ENCODE data around the gene FNDC11.

The FNDC11 gene

GRCh38 chr20:63525971-63526370 lies 28.0 kb upstream of the FNDC11 start:
- DNase-seq, result no peak

- no peak for DNase-seq
Observed at GRCh38 chr20:63527184-63527583, 26.8 kb upstream of the FNDC11 start.

GRCh38 chr20:63529180-63529860 lies 24.6 kb upstream of the FNDC11 start:
- DNase-seq, result no peak

DNA sequence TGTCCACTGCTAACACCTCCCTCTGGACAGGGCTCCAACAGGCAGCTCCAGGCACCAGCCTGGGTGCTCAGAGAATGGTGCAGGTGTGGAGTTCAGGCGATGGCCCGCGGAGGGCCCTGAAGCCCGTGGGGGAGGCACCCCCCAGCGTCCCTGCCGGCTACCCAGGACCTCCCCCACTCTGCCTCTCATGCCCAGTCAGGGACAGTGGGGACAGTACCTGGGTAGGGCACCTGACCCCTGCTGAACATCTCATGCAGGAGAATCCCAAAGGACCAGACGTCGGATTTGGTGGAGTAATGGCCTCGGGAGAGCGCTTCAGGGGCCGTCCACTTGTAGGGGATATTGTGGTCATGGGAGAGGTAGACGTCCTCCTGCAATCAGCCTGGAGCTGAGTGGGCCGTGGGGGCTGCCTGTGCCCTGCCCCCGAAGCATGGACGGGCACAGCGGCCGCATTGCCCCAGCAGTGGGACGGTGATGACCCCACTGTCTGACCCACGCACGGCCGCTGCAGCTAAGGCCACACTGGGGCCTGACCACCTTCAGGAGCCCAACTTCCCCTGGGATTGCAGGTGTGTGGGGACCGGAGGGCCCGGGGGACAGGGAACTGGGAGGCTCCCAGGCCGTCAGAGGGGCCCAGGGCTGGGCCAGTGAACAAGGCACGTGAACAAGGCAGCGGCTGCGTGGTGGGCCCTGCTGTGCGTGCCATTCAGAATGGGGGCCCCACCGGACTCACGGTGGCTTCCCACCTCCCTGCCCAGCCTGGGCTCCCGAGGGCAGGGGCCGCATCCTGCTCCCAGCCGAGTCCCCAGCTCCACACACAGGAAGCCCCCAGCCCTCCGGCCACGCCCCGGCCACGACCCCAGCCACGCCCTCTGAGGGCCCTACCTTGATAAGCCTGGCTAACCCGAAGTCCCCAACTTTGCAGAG lies 23.8 kb upstream of the FNDC11 start:
- no peak for DNase-seq

DNA sequence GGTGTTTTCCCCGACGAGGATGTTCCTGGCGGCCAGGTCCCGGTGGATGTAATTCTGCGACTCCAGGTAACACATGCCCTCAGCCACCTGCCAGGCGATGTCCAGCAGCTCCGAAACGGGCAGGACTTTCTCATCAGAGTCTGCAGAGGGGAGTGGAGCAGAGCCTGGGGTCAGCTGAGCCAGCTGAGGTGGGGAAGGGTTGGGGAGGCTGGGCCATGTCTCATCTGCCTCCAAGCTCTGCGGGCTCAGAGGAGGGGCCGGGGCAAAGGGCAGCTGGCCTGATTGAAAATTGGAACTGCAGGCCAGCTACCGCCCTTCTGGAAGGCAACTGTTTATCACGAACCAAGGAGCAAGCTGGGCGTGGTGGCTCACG lies 23.2 kb upstream of the FNDC11 start:
- DNase-seq, result no peak

DNA sequence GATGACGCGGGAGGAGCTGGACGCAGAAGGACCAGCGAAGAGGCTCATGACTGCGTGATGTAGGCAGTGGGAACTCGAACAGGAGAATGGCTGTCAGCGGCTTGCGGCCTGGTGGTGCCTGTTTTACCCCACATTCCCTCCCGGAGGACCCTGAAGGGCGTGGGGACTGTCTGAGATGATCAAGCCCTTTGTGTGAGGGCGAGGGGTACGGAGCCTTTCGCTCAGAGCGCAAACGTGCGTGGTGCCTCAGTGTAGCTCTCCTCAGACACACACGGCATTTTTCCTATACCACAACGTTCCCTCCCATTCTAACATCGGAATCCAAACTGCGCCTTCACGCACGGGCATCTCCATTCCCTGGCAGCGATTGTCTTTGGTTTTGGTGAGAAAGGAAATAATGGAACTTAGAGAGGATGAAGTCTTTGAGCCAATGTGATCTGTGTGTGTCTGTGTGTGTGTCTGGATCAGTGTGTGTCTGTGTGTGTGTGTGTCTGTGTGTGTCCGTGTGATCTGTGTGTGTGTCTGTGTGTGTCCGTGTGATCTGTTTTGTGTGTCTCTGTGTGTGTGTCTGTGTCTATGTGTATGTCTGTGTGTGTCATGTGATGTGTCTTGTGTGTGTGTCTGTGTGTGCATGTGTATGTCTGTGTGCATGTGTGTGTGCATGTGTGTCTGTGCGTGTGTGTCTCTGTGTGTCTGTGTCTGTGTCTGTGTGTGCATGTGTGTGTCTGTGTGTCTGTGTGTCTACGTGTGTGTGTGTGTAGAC lies 22.1 kb upstream of the FNDC11 start:
- DNase-seq, result no peak

DNA sequence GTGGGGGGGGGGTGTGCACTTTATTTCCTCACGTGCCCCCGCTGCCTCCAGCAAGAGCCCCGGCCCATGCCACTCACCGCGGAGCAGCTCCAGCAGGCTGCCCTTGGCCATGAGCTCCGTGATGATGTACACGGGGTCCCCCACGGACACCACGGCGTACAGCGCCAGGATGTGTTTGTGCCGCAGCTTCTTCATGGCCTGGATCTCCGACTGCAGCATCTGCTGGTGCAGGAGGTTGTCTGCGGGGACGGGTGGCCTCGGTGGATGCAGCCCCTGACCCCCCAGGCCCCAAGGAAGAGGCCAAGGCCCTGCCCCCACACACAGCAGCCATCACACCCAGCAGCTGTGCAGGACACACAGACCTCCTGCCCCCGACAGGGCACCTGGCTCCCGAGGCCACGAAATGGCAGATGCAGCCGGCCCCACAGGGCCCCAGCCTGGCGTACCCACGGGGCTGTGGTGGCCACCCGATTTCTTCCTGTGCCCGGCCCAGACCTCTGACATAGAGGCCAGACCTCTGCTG lies 21.4 kb upstream of the FNDC11 start:
- DNase-seq, result no peak

DNA sequence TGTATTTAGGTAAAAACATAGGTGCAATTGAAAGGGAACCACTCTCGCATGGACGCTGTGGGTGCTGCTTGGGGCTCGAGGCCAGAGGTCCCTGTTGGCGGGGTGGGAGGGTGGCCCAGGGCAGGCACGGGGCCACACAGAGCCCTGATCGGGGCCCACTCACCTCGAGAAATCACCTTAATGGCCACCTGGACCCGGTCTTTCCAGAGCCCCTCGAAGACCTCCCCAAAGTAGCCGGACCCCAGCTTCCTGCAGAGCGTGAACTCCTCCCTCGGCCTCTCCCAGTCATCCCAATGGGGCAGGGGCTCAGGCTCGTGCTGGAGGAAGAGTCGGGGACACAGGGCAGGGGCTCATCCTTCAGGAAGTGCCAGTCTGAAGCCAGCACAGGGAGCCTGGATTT lies 20.6 kb upstream of the FNDC11 start:
- no peak for DNase-seq

- DNase-seq, result no peak
Observed at GRCh38 chr20:63533871-63534393, 20.0 kb upstream of the FNDC11 start.

DNA sequence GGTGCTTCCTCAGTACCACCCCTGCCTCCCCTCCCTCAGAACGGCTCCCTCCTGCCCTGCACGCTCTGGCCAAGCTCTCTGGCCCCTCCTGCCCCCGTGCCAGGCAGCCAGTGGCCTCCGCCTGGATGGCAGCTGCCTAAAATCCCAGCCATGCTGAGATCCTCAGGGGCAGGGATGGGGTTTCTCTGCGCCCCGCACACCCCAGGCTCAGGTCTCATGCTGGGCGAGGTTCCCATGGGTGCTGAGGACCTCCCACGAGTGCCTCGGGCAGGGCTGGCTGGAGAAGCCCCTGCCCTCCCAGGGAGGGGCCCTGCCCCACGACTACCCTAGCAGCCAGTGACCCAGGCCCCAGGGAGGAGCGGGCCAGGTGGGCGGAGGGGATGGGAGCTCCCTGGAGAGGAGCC lies 19.5 kb upstream of the FNDC11 start:
- no peak for DNase-seq

- no peak for DNase-seq
Observed at GRCh38 chr20:63534831-63535651, 18.9 kb upstream of the FNDC11 start.

DNA sequence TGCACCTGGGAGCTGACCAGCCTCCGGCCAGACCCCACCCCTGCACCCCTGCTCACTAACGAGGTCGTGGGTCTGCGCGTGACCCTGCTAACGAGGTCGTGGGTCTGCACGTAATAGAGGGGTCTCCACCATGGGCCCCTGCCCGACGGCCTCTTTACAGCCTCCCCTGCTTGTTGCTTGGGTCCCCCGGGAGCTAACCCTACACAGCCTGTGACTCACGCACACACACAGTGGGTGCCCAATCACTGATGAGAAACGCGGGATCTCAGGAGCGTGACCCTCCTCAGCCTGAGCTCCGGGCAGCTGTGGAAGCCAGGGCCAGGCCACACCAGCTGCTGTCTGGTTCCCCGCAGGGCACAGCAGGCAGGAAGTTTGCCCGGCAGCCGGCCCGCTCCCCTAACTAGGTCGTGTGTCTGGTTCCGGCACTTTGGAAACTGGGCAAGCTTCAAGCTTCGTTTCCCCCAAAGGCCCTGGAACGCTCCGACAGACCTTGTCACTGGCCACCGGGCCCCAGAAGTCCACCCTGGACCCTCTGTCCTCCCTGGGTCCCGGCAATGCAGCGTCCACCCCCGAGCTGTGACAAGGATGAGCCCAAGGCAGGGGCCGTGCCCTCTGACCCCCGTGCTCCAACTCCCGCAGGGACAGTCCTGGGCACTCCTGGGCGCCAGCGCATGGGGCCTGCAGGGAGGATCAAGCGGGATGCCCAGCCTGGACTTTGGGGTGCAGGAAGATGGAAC lies 17.6 kb upstream of the FNDC11 start:
- peak; percentile 72 for DNase-seq

DNA sequence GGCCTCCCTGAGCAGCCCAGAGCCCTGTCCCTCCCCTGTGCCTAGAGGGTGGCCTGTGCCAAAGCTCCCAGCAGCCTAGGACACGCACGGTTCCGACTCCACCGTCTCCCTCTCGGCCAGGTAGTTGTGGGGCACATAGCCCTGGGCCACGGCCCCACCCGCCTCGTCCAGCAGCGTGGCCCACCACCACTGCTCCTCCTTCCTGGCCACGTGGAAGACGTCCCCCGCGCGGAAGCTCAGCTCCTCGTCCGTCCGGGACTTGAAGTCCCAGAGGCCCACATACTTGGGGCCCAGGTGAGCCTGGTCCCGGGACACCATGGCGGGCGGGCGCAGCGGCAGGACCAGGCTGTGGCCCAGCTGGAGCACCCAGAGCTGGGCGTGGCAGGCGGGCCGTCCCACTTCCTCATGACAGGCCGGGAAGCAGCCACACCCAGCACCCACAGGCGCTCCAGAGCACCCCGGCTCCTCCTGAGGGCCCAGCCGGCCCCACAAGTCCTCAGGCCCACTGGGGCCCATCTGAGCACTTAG lies 16.9 kb upstream of the FNDC11 start, which contains the start of gene PTK6:
TSS of gene PTK6 (minus strand) at position 380 of the 528 bp plus-strand sequence. CDS start at position 318, 62 bp downstream.
- no peak for DNase-seq

DNA sequence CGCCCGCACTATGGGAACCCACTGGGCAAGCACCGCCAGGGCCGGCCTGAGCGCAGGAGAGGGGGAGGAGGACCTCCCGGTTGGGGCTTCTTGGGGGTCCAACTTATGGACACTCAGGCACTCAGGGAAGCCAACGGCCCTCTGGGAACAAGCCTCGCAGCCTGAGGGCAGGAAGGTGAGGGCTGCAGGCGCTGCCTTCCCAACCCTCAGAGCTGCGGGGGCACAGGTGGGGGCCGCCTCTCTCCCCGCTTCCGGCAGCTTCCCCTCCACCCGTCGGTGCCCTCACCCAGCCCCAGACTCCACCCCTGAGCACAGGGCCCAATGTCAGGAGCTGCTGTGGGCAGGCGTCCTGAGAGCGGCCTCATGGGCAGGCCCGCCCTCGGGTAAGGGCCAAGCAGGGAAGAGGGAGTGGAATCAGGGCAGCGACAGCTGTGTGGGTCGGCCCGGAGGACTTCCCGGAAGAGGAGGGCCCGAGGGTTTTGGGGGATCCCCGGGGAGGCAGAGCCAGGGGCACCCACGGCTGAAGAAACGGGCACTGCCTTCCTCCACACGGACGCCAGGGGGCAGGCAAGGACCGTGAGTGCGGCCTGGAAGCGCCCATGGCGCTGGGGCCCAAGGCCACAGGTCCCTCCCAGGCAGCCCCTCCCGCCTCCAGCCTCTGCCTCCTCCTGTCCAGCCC lies 16.3 kb upstream of the FNDC11 start:
- DNase-seq, result peak; percentile 88

- DNase-seq, result peak; percentile 89
Observed at GRCh38 chr20:63538204-63539091, 15.5 kb upstream of the FNDC11 start.

- peak; percentile 83 for DNase-seq
Observed at GRCh38 chr20:63539092-63539430, 14.9 kb upstream of the FNDC11 start.

DNA sequence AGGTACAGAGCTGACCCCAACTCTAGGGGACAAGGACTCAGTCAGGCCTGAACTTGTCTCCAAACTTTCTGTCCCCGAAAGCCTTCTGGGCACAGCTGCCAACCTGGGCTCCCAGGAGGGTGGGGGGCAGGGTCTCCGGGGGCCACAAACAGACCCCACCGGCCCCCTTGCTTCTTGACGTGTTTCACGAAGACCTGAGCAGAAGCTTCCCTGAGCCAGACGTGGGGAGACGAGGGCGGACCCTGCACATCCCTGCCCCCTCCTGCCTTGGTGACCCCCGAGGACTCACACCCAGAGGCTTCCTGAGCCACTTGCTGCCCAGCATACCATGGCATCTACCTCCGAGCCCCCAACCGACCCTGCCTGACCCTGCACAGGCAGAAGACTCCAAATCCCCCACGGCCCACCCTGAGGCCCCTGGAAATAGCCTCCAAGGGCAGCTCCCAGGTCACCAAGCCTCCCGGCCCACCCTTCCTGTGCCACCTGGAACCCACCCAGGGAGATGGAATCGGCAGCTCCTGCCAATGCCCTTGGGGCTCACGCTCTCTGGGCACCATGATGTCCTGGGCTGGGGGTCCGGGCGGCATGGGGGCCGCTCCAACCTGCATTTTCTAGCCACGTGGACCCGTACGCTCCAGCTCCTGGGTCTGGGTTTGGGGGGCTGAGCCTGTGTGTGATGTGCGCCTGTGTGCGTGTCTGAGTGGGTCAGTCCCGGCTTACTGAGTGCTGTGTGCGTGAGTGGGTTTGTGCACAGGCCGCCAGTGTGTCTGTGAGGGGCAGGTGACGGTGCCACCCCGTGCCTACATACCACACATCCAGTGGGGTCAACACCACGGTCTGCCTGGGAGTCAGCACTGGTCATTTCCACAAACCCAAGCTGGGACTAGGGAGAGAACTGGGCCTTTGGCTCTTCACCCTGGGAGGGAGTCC lies 14.3 kb upstream of the FNDC11 start:
- DNase-seq, result no peak
